ENCODE measurements around the gene RPH3AL. TPM values are rescaled to one million over a fixed set of nuclear protein-coding genes. Genes with fewer than 3 reads are reported as not detected.

The RPH3AL gene
- total and polyA plus RNA-seq, 10 of the 15 experiments (the other 5 are each of a cell fraction or from before 2014, with no cell fraction given): 0.04 to 1.2 (median 0.47) TPM; not detected in 2

- FAIRE-seq: no peak
- ChIA-PET SMC1A (ENCODE audit: uncharacterized antibody, unreplicated experiment) (no interaction called here), RAD21 (ENCODE audit: unreplicated experiment) (no interaction called here), CTCF (interaction anchor here (0.7 to 2.6 kb wide), 3 partner anchors 44 to 391 kb away, joined by 3 to 9 read pairs (median 4); no protein-coding TSS in a partner anchor), POLR2A (no interaction called here)
- no peaks in the 10 kb centered on the region for H3K4me1 ChIP-seq (ENCODE audit: control insufficient read depth, insufficient read depth, low read length)
- no peaks in the 10 kb centered on the region for H3K9me3 ChIP-seq (replicated peaks; ENCODE audit: control insufficient read depth, insufficient read depth, low read length)
- H3K27ac ChIP-seq (ENCODE audit: control insufficient read depth, insufficient read depth): no peak overlapping the region
- in situ Hi-C loops (cut with MboI) (no loop called here), intact Hi-C loops (cut with micrococcal nuclease; ENCODE audit: unreplicated experiment) (loop anchor here (5.0 kb wide), 1 partner anchor 167 kb away; a partner anchor contains a TSS)
- H3K4me3 ChIP-seq: no peak overlapping the region
- peak; percentile 93 for ATAC-seq
- H3K4me2 ChIP-seq (ENCODE audit: control insufficient read depth, insufficient read depth): no peak overlapping the region
- H3K9ac ChIP-seq (ENCODE audit: control insufficient read depth, insufficient read depth, low read length): no peak overlapping the region
- TF ChIP-seq SMC3 (IDR thresholded peaks at IDR 0.05; ENCODE audit: borderline replicate concordance, low read length) (peak; percentile 36; the same call in 1 of the 2 replicates), NFYA (IDR thresholded peaks at IDR 0.05; ENCODE audit: borderline replicate concordance, low read depth, low read length) (no peak), POLR2A (IDR thresholded peaks at IDR 0.05; ENCODE audit: low read depth, low read length) (no peak), SMARCA5 (IDR thresholded peaks at IDR 0.05) (no peak), CTCF (IDR thresholded peaks at IDR 0.05 in 2 of 3, conservative IDR thresholded peaks at IDR 0.05 in 1 of 3; ENCODE audit: control insufficient read depth in 2 of 3, extremely low read depth in 1 of 3, insufficient read depth in 1 of 3, low read depth in 3 of 3, low read length in 3 of 3) (peak; percentile 35 to 73 (median 61)), SMAD1 (IDR thresholded peaks at IDR 0.05; ENCODE audit: low read depth, partially characterized antibody) (no peak), LARP7 (IDR thresholded peaks at IDR 0.05) (no peak), PAX5 (IDR thresholded peaks at IDR 0.05; ENCODE audit: borderline replicate concordance, low read depth, low read length) (no peak), JUNB (IDR thresholded peaks at IDR 0.05) (no peak), YY1 (IDR thresholded peaks at IDR 0.05; ENCODE audit: low read depth, low read length) (0 out of 2 replicates have a peak, but pooled peaks have one; percentile 45), PAX8 (IDR thresholded peaks at IDR 0.05) (no peak)
- no peaks in the 10 kb centered on the region for H3K79me2 ChIP-seq (ENCODE audit: control insufficient read depth, insufficient read depth, low read length)
- no peak overlapping the region for H2AFZ ChIP-seq (ENCODE audit: control insufficient read depth, low read depth, low read length)
- no TSS peak for BruUV-seq (replicated peaks)
- H4K20me1 ChIP-seq (ENCODE audit: control insufficient read depth, insufficient read depth): no peaks in the 10 kb centered on the region
- H3K36me3 ChIP-seq (ENCODE audit: control insufficient read depth in 2 of 2, insufficient read depth in 2 of 2, low read length in 1 of 2): no peaks in the 10 kb centered on the region
- H3K27me3 ChIP-seq (replicated peaks in 1 of 2; ENCODE audit: control insufficient read depth in 2 of 2, insufficient read depth in 2 of 2, low read length in 1 of 2): no peaks in the 10 kb centered on the region
- 50% methylated on average over 10 of the region's 12 CpGs for WGBS (ENCODE audit: insufficient coverage, insufficient replicate concordance, low lambda C conversion rate, missing lambda C conversion rate)
- no peak for DNase-seq (ENCODE audit: low read depth, low spot score)
Measured at GRCh38 chr17:309361-309888, 43.2 kb downstream of the RPH3AL start.
